ENCODE measurements around the gene STX1B.

Gene STX1B

GRCh38 chr16:30979170-30980022, 31.0 kb downstream of the STX1B start:
- no peak for DNase-seq (ENCODE audit: low read depth)

GRCh38 chr16:30977502-30977901, 32.9 kb downstream of the STX1B start:
- no peak for DNase-seq (ENCODE audit: low read depth)

GRCh38 chr16:30976486-30976885, 34.0 kb downstream of the STX1B start:
- DNase-seq (ENCODE audit: low read depth), result no peak

- no peak for DNase-seq (ENCODE audit: low read depth)
Observed at GRCh38 chr16:30974348-30974747, 36.1 kb downstream of the STX1B start.

GRCh38 chr16:30972872-30973271, 37.6 kb downstream of the STX1B start:
- no peak for DNase-seq (ENCODE audit: low read depth)

GRCh38 chr16:30971298-30971697, 39.1 kb downstream of the STX1B start:
- no peak for DNase-seq (ENCODE audit: low read depth)

- DNase-seq (ENCODE audit: low read depth), result no peak
Observed at GRCh38 chr16:30969246-30969842, 41.1 kb downstream of the STX1B start.

DNA sequence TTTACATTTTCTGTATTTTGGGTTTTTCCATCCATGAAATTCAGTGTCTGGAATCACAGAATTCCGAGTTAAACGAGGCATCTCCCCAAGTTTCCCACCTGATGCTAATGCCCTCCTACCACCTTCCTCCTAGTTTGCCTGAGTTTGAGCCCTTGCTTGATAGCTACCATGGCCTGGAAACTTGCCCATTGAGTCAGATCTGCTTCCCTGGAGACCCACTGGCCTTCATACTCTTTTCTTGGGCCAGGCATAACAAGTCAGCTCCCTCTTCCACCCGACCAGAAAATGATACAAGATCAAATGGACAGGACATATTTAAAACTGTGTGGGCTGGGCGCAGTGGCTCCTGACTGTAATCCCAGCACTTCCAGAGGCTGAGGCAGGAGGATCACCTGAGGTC, 42.6 kb downstream of the STX1B start:
- no peak for DNase-seq (ENCODE audit: low read depth)

DNA sequence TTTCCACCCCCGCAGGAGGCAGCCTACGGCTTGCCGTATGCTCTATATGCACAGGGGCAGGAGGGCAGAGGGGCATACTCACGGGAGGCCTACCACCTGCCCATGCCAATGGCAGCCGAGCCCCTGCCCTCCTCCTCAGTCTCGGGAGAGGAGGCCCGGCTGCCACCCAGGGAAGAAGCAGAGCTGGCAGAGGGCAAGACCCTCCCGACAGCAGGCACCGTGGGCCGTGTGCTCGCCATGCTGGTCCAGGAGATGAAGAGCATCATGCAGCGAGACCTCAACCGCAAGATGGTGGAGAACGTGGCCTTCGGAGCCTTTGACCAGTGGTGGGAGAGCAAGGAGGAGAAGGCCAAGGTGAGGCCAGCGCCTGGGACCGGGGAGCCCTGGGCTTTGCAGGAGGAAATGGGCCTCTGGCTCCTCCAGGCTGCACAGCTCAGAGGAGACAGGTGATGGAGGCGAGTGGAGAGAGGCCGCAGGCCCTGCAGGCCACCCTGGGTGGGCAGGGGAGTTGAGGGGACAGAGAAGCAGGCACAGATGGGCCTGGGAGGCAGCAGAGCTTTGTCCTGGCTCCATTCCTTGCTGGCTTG, 44.3 kb downstream of the STX1B start:
- no peak for DNase-seq (ENCODE audit: low read depth)

DNA sequence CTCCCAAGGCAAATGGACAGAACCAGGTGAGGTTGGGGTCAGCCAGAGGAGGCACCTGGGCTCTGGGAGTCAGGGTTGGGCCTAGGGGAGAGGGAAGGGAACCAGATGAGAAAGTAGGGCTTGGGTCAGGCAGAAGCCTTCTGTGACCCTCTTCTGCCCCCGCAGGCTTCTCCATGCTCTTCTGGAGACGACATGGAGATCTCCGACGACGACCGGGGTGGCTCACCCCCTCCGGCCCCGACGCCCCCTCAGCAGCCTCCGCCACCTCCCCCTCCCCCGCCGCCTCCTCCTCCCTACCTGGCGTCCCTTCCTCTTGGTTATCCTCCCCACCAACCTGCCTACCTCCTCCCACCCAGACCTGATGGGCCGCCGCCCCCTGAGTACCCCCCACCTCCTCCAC, 45.0 kb downstream of the STX1B start:
- DNase-seq (ENCODE audit: low read depth), result no peak

DNA sequence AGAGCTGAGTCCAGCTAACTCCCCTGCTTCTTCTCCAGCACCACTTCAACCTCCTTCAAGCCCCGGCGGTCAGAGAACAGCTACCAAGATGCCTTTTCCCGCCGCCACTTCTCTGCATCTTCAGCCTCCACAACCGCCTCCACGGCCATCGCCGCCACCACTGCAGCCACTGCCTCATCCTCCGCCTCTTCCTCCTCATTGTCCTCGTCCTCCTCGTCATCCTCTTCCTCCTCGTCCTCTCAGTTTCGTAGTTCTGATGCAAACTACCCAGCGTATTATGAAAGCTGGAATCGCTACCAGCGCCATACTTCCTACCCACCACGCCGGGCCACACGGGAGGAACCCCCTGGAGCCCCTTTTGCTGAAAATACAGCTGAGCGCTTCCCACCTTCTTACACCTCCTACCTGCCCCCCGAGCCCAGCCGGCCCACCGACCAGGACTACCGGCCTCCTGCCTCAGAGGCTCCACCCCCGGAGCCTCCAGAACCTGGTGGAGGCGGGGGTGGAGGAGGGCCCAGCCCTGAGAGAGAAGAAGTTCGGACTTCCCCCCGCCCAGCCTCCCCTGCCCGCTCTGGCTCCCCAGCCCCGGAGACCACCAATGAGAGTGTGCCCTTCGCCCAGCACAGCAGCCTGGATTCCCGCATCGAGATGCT, 45.7 kb downstream of the STX1B start:
- no peak for DNase-seq (ENCODE audit: low read depth)

GRCh38 chr16:30963925-30964511, 46.4 kb downstream of the STX1B start:
- DNase-seq (ENCODE audit: low read depth), result no peak

DNA sequence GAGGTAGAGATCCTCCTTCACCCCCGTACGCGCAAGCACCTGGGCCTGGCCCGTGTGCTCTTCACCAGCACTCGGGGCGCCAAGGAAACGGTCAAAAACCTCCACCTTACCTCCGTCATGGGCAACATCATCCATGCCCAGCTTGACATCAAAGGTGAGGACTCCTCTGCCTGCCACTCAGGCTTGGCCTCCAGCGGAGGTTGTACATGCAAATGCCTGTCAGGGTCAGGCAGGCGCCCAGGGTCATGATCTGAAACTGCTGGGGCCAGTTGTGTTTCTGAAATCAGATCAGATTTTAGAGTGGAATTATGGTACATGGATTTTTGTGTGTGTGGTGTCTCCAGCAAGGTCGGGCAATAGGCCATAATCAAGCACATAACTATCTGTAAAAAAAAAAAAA, 49.1 kb downstream of the STX1B start:
- no peak for DNase-seq (ENCODE audit: low read depth)

DNA sequence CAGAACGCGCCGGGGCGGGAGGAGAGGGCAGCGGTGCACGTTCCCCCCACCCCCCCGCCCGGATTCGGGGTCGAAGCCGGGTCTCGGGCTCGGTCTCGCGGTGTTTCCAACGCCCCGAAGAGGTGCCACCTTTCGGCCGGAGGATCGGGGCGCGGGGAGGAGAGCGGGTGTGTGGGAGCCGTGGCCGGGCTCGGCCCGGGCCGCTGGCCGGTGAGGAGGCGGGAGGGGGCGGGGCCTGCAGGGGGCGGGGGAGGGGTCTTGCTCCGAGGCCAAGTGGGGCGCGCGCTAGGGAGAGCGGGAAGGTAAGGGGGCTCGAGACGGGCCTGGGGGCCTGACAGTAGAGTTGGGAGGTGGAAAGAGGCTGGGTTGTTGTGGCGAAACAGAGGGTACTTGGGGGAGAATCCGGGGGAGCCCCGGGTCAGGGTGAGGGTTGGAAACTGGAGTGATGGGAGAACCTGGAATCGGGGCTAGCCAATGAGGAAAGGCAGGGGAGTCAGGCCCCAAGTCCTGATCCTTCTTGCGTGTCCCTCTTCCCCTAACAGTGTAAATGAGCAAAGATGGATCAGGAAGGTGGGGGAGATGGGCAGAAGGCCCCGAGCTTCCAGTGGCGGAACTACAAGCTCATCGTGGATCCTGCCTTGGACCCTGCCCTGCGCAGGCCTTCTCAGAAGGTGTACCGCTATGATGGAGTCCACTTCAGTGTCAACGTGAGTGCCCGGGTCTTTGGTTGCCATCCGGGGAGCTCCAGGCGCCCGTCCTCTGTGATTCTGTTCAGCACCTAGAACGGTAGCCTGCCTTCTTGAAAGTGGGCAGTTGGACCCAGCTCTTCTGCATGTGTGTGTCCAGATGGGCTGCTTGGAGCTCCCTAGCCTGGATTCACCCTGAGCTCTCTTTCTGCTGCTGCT, 52.0 kb downstream of the STX1B start:
- DNase-seq (ENCODE audit: low read depth), result no peak

GRCh38 chr16:30957456-30958174, 52.8 kb downstream of the STX1B start, which contains the start of gene SETD1A:
SETD1A (plus strand) TSS chr16:30957754; CDS start chr16:30958732, 978 bp downstream.
- DNase-seq (ENCODE audit: low read depth), result peak; percentile 75

GRCh38 chr16:30956601-30957455, 53.6 kb downstream of the STX1B start:
- no peak for DNase-seq (ENCODE audit: low read depth)

DNA sequence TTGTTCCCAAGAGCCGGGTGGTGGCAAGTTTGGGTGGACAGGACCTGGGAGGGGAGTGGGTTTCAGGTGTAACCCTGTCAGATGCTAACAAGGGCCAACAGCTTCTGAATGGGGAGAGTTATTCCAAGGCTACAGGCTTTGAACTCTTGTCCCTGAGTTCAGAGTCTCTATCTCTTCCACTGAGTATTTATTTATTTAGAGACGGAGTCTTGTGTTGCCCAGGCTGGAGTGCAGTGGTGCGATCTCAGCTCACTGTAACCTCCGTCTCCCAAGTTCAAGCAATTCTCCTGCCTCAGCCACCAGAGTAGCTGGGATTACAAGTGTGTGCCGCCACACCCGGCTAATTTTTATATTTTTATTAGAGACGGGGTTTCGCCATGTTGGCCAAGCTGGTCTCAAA, 55.4 kb downstream of the STX1B start:
- no peak for DNase-seq (ENCODE audit: low read depth)

- no peak for DNase-seq (ENCODE audit: low read depth)
Observed at GRCh38 chr16:30953511-30954124, 56.8 kb downstream of the STX1B start.

DNA sequence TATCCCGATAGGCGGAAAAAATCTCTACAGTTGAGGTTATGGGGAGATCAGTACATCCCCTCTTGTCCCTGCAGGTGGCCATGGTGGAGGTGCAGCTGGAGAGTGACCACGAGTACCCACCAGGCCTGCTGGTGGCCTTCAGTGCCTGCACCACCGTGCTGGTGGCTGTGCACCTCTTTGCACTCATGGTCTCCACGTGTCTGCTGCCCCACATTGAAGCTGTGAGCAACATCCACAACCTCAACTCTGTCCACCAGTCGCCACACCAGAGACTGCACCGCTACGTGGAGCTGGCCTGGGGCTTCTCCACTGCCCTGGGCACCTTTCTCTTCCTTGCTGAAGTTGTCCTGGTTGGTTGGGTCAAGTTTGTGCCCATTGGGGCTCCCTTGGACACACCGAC, 57.3 kb downstream of the STX1B start:
- no peak for DNase-seq (ENCODE audit: low read depth)

Data from GM04503 (cell line).